Astrocyte (in vitro differentiated cells and primary cell): Measurements from ENCODE around the gene IDS. TPM values are rescaled to one million over a fixed set of nuclear protein-coding genes. Genes with fewer than 3 reads are reported as not detected.
"Not testable (repeated sequence)": the region's sequence is repeated elsewhere in the genome, so short reads cannot be mapped to it uniquely, and the experiment has no call there.

Source experiments
- DNase-seq: peaks from one replicate; pipeline ENCODE4 v3.0.0-alpha.2; 2010; ENCODE audit warnings: low read depth
- FAIRE-seq: peaks from 2 replicates; lab custom pipeline; 2011; peaks lifted over from hg19 to GRCh38; lab: Jason Lieb, UNC
- H2AFZ ChIP-seq: 2 replicates; pipeline ENCODE4 v1.6.0; 2012; ENCODE audit warnings: low read depth, low read length, inconsistent platforms
- H3K27ac ChIP-seq: 2 replicates; pipeline ENCODE4 v1.5.1; 2011; ENCODE audit warnings: low read depth, low read length, inconsistent platforms
- H3K27me3 ChIP-seq: 2 replicates; pipeline ENCODE4 v1.6.0; 2011; ENCODE audit warnings: low read length, inconsistent platforms; ENCODE audit not compliant: insufficient read depth
- H3K36me3 ChIP-seq: 2 replicates; pipeline ENCODE4 v1.5.1; 2011; ENCODE audit warnings: low read length, inconsistent platforms; ENCODE audit not compliant: insufficient read depth
- H3K4me1 ChIP-seq: 2 replicates; pipeline ENCODE4 v1.5.1; 2011; ENCODE audit warnings: low read length, inconsistent platforms; ENCODE audit not compliant: insufficient read depth
- H3K4me2 ChIP-seq: 2 replicates; pipeline ENCODE4 v1.6.0; 2012; ENCODE audit warnings: low read length, inconsistent platforms
- H3K4me3 ChIP-seq: 2 replicates; pipeline ENCODE4 v1.5.1; 2011; ENCODE audit warnings: low read depth, mild to moderate bottlenecking, low read length, inconsistent platforms; ENCODE audit not compliant: insufficient read depth
- H3K79me2 ChIP-seq: 2 replicates; pipeline ENCODE4 v1.6.0; 2012; ENCODE audit warnings: mild to moderate bottlenecking, low read length, inconsistent platforms; ENCODE audit not compliant: insufficient read depth
- H3K9ac ChIP-seq: 2 replicates; pipeline ENCODE4 v1.6.0; 2012; ENCODE audit warnings: mild to moderate bottlenecking, low read length, inconsistent platforms
- H3K9me3 ChIP-seq: 2 replicates; pipeline ENCODE4 v1.5.1; 2012; ENCODE audit warnings: low read depth, mild to moderate bottlenecking, low read length, inconsistent platforms; ENCODE audit not compliant: insufficient read depth
- H4K20me1 ChIP-seq: 2 replicates; pipeline ENCODE4 v1.6.0; 2012; ENCODE audit warnings: low read length, inconsistent platforms; ENCODE audit not compliant: insufficient read depth
- H3K27ac Mint-ChIP-seq: one replicate; pipeline ENCODE4 v1.8.0; 2021; ENCODE audit warnings: mild to moderate bottlenecking, mixed read lengths; ENCODE audit not compliant: unreplicated experiment
- H3K27me3 Mint-ChIP-seq: one replicate; pipeline ENCODE4 v1.8.0; 2021; ENCODE audit warnings: low read depth, mixed read lengths; ENCODE audit not compliant: unreplicated experiment
- H3K36me3 Mint-ChIP-seq: one replicate; pipeline ENCODE4 v1.8.0; 2021; ENCODE audit warnings: low read depth, mixed read lengths; ENCODE audit not compliant: unreplicated experiment
- H3K4me1 Mint-ChIP-seq: one replicate; pipeline ENCODE4 v1.8.0; 2021; ENCODE audit warnings: low read depth, mixed read lengths; ENCODE audit not compliant: unreplicated experiment
- H3K4me3 Mint-ChIP-seq: one replicate; pipeline ENCODE4 v1.8.0; 2021; ENCODE audit warnings: mild to moderate bottlenecking, moderate library complexity, mixed read lengths; ENCODE audit not compliant: unreplicated experiment
- H3K9me3 Mint-ChIP-seq: one replicate; pipeline ENCODE4 v1.8.0; 2021; ENCODE audit warnings: mild to moderate bottlenecking, mixed read lengths; ENCODE audit not compliant: unreplicated experiment
- total RNA-seq: library from RNA; stranded (reverse); gene quantifications from 2 replicates; pipeline ENCODE4 v1.2.1, GENCODE V29; 2021

The IDS gene
- total RNA-seq, 1 donor from 2014 or later, result 130 TPM

DNA sequence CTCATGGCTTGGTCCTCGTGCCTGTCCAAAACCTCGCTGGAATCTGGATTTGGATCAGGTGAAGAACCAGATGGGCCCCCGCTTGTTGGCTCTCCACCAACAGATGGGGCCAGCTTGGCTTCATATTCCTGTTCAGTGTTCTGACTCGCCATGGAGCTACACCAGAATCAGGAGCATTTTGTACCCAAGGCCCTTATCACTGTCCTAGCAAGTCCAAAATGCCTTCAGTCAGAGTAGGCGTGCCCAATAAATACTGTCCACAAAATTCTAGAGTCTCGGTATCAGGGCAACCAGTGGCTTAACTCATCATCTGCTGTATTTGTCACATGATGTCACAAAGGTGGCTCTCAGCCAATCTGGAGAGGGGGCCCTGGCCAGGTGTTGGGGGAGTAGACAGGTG lies 44.6 kb upstream of the IDS start, which contains the start of gene HSFX3:
Gene HSFX3, minus strand, starts transcription at position 224 of the 400 bp plus-strand sequence. Its CDS starts 72 bp downstream, at position 152.
- not testable (repeated sequence) for H3K4me3 ChIP-seq, DNase-seq, H3K36me3 ChIP-seq, H3K27ac ChIP-seq, H3K79me2 ChIP-seq, FAIRE-seq, H3K27ac Mint-ChIP-seq, H3K36me3 Mint-ChIP-seq, H3K9me3 Mint-ChIP-seq, H3K4me1 ChIP-seq, H3K4me1 Mint-ChIP-seq, H3K27me3 ChIP-seq, H3K27me3 Mint-ChIP-seq, H3K9ac ChIP-seq, H3K4me2 ChIP-seq, H3K4me3 Mint-ChIP-seq, H3K9me3 ChIP-seq, H2AFZ ChIP-seq, H4K20me1 ChIP-seq

DNA sequence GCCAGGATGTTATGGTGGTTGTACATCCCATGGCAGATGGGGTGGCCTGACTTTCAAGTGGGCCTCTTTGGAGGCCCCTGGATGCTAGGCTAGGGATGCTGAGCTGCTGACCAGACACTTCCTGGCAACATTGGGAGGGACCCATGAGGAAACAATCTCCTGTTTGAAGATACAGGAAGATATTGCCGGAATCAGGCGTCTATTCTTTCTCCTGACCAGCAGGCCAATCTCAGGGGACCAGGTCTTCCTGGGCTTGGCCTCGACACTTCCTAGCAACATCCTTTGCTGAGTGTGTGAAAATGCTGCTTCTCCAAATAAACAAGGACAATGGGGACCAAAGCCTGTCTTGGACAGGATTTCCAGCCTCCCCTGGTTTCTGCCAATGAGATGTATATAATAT lies 42.7 kb upstream of the IDS start:
- not testable (repeated sequence) for H4K20me1 ChIP-seq, FAIRE-seq

GRCh38 chrX:149546962-149547361 lies 41.9 kb upstream of the IDS start:
- H4K20me1 ChIP-seq, H3K4me3 ChIP-seq, H3K4me2 ChIP-seq, H3K36me3 ChIP-seq, H3K27ac ChIP-seq, H3K9me3 Mint-ChIP-seq, H3K27me3 ChIP-seq, H3K27ac Mint-ChIP-seq, H3K4me3 Mint-ChIP-seq, H3K27me3 Mint-ChIP-seq, H2AFZ ChIP-seq, H3K4me1 ChIP-seq, H3K4me1 Mint-ChIP-seq, H3K9ac ChIP-seq, H3K9me3 ChIP-seq, H3K36me3 Mint-ChIP-seq, H3K79me2 ChIP-seq, DNase-seq: not testable (repeated sequence)
- FAIRE-seq, result peak; percentile 41

More for the DNA sequence above, 42.7 kb upstream of the IDS start:
- not testable (repeated sequence) for H3K4me3 ChIP-seq, H3K27me3 Mint-ChIP-seq, H3K4me3 Mint-ChIP-seq, H3K4me2 ChIP-seq, H3K4me1 Mint-ChIP-seq, H3K27ac ChIP-seq, H2AFZ ChIP-seq, H3K4me1 ChIP-seq, H3K27ac Mint-ChIP-seq, H3K27me3 ChIP-seq, H3K9me3 ChIP-seq, H3K9me3 Mint-ChIP-seq, H3K79me2 ChIP-seq, H3K9ac ChIP-seq, H3K36me3 Mint-ChIP-seq, DNase-seq, H3K36me3 ChIP-seq

- not testable (repeated sequence) for H4K20me1 ChIP-seq, H3K36me3 Mint-ChIP-seq, H3K4me2 ChIP-seq, H3K4me3 ChIP-seq, DNase-seq, H3K9ac ChIP-seq, H3K4me3 Mint-ChIP-seq, H3K27ac Mint-ChIP-seq, H3K4me1 ChIP-seq, H3K4me1 Mint-ChIP-seq, H2AFZ ChIP-seq, H3K79me2 ChIP-seq, H3K36me3 ChIP-seq, H3K27ac ChIP-seq, H3K9me3 Mint-ChIP-seq, H3K9me3 ChIP-seq, H3K27me3 Mint-ChIP-seq, H3K27me3 ChIP-seq
- peak; percentile 23 for FAIRE-seq
These were observed 40.7 kb upstream of the IDS start for GRCh38 chrX:149545545-149546543.
